Endothelial cell of umbilical vein (primary cell): ENCODE data around the gene ELAVL1.

Source experiments
- CTCF ChIP-seq, 2 donors: IDR thresholded peaks; 1 replicate in 1 of 2; 2 replicates in 1 of 2; pipeline ENCODE4 v1.5.1; 2011; ENCODE audit warnings: low read length in 2 of 2, mild to moderate bottlenecking in 2 of 2, moderate library complexity in 2 of 2, control low read depth in 1 of 2, inconsistent platforms in 1 of 2, low read depth in 1 of 2; ENCODE audit not compliant: insufficient read depth in 1 of 2; ENCODE audit errors: extremely low read depth in 1 of 2
- FOS ChIP-seq: IDR thresholded peaks from 2 replicates; pipeline ENCODE4 v1.6.1; 2011; ENCODE audit warnings: mild to moderate bottlenecking, low read length, moderate library complexity, borderline replicate concordance; ENCODE audit not compliant: insufficient read depth
- JUN ChIP-seq: IDR thresholded peaks from 2 replicates; pipeline ENCODE4 v1.6.1; 2011; ENCODE audit warnings: borderline replicate concordance, low read depth; ENCODE audit not compliant: insufficient read length, insufficient read depth
- MAX ChIP-seq: IDR thresholded peaks from 2 replicates; pipeline ENCODE4 v1.6.1; 2011; ENCODE audit not compliant: insufficient read depth, insufficient read length
- POLR2AphosphoS5 ChIP-seq: IDR thresholded peaks from 2 replicates; pipeline ENCODE4 v1.6.1; 2012; ENCODE audit warnings: low read depth, mild to moderate bottlenecking, control low read depth, low read length, moderate library complexity; ENCODE audit not compliant: insufficient read depth

- TF ChIP-seq CTCF (IDR thresholded peaks at IDR 0.05; ENCODE audit: extremely low read depth in 1 of 2, insufficient read depth in 1 of 2, low read depth in 1 of 2, low read length in 2 of 2) (no peak), FOS (no peak), JUN (no peak), POLR2AphosphoS5 (no peak), MAX (no peak)
These were observed 31.1 kb upstream of the ELAVL1 start for GRCh38 chr19:8036434-8037099.
